NCI-H2107 treated with DMSO at 0.1 percent for 48 hours (cell line): ENCODE measurements around the gene CELSR3.

Experiments
- DNase-seq: peaks from one replicate; lab custom pipeline; 2025; ENCODE audit not compliant: unreplicated experiment; lab: John Stamatoyannopoulos, UW

CELSR3 gene

DNA sequence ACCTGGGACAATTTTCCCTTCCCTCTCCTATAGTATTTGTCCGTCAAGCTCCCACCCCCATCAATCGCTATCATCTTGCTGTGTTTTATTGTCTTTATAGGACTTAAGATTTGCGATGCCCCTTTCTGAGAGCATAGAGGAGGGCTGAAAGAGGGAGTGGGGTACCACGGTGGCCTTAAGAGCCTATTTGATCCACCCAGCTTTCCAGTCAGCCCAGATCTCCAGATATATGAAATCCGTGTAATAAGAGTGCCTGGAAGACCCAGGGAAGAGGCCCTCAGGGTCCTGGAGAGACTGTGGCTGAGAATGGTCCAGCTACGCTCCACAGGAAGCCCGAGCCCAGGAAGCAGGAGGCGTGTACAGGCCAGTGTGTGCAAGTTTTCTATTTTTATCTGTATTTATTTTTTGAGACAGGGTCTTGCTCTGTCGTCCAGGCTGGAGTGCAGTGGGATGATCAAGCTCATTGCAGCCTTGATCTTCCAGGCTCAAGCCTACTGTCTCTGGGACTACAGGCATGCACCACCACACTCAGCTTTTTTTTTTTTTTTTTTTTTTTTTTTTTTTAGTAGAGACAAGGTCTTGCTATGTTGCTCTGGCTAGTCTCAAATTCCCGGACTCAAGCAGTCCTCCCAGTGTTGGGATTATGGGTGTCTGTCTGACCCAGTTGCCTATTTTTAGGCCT is 24.0 kb upstream of the CELSR3 start:
- no peak for DNase-seq

DNA sequence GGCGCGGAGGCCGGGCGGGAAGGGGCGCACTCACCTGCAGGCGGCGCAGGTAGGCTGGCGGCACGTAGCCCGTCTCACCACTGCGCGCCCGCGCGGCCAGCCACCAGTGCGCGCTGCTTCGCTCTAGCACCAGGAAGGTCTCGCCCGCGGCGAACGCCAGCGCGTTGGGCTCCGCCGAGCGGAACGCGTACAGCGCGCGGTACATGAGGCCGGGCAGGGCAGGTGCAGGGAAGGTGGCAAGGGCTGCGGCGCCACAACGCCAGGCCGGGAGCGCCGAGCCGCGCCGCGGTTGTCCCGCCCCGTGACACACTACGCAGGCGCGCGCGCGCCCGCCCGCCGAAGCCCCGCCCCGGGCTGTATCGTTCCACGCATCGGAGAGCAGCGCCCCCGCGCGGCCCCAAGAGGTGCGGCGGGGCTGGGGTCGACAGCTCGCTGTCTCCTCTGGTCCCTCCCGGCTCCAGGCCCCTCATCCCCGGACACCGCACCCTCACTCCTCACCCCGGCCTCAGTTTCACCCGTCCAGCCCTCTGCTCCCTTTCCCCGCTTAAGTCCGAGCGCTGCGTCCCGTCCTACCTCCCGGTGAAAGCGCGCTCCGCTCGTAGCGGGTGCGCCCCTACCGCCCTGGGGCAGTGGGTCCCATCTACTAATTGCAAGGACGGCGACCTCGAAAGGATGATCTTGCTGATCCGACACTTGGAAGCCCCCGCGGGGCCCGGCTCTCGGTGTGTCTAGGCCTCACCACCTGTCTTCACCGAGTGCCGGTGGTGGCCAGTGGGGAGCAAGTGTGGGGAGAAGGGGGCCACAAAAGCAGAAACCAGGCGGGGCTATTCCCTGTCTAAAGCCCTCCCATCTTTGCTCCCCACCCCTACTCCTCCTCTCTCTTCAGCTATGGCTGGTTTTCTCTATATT is 23.2 kb upstream of the CELSR3 start, which contains the start of gene NCKIPSD:
NCKIPSD (minus strand) TSS at position 313 of the 909 bp plus-strand sequence; CDS start at position 205, 108 bp downstream.
- DNase-seq = no peak

DNA sequence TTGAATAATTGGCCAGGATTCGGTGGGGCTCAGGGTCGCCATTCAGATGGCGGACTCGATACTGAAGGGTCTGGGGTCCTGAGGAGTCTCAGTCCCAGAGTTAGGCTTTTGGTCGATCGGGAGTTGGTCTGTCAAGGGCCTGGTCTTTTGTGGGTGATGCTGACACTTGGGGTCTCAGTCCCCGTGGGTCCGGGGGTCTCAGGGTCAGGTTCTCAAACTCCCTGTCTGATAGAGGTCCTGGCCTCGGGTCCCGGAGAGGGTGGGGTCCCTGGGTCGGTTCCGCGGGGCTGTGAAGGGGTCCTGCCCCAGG is 22.6 kb upstream of the CELSR3 start:
- DNase-seq = no peak

DNA sequence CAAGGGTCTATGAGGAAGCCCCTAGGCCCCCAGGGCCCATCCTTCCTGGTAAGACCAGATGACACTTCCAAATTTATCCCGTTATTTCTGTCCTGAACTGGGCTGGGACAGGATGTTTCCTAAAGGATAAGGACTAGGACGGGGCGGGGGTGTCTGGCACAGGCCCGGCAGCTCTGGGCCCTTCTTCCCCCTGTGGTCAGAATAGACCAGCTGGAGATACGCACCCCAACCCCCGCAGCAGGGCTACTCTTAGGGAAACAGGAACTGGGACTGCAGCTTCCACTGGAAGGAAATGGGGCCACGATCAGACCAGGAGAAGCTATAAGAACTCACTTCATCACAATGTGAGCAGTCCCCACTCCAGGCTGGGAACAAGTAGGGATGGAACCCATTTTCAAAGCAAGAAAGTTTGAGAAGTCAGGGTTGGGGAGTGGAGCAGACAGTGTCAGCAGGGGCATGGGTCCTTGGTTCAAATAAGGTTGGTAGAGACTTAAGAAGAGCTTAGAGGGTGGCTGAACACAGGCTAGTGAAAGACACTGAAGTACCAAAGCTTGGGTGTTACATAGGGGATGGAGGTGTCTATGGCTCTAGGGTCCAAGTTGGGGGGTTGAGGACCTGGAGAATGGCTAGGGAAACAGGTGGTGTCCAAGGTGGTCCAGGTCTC is 21.9 kb upstream of the CELSR3 start:
- DNase-seq = no peak

DNA sequence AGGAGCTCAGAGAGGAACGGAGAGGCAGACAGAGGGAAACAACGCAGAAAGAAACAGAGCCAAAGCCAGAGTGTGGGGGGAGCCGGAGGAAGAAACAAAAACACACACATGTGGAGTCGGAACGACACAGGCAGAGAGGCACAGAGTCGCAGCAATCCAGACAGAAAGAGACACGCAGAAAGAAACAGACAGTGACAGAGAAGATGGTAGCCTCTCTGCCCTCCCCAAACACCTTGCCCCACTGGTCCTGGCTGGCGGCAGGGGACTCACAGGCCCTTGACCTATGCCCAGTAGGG is 21.3 kb upstream of the CELSR3 start:
- no peak for DNase-seq

DNA sequence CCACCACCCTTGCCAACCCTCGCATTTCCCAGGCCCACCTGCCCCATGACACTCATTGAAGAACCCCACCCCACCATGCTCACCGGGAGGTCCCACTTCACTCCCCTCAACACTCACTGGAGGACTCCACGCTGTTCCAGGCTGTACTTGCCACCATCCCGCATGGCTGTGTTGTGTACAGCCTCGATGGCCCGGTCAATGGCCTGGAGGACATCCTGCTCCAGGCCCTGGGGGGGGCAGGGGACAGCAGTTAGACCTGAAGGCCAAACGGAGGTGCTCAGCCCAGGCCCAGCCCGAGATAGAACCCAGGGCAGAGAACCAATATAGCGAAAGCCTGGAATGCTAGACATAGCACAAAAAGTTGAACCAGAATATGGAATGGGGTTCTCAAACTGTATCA is 20.1 kb upstream of the CELSR3 start:
- no peak for DNase-seq

DNA sequence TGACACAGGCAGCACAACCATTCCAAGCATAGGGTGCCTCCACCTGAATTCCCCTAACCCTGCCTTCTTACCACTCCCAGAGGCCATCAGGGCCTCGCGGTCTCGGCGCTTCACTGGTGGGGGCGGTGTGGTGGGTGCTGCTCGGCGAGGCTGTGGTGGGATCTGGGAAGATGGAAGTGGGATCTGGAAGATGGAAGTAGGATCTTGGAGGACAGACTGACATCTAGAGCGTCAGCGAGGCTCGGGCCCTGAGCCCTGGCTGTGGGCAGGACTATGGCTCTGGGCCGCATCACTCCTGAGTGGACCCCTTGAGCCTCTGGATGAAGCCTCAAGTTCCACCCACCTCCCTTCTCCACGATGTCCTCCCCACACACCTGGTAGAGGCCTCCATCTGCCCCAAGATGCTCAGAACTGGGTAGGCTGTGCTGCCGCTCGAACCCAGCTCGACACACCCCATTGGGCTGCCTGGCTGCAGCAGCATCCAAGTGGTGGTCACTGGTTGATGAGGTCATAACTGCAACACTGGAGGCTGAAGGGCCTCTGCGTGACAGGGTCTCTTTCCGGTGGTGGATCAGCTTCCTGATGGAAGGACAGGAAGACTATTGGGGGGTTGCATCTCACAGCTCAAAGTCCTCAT is 19.4 kb upstream of the CELSR3 start:
- DNase-seq = no peak

DNA sequence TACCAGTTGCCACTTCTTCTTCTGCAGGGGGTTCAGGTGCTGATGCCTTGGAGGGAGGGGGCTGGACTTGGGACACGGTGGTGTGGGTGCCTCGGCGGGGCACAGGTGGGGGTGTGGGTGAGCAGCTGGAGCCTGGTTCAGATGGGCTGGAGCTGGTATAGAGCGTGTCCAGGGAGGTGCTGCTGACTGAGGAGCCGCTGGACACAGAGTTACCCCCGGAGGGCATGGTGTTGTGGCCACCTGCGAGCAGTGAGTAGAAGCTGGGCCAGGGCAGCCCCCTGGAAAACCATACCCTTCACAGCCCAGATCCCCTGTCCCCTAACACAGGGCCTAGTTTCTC is 18.8 kb upstream of the CELSR3 start:
- DNase-seq = no peak

DNA sequence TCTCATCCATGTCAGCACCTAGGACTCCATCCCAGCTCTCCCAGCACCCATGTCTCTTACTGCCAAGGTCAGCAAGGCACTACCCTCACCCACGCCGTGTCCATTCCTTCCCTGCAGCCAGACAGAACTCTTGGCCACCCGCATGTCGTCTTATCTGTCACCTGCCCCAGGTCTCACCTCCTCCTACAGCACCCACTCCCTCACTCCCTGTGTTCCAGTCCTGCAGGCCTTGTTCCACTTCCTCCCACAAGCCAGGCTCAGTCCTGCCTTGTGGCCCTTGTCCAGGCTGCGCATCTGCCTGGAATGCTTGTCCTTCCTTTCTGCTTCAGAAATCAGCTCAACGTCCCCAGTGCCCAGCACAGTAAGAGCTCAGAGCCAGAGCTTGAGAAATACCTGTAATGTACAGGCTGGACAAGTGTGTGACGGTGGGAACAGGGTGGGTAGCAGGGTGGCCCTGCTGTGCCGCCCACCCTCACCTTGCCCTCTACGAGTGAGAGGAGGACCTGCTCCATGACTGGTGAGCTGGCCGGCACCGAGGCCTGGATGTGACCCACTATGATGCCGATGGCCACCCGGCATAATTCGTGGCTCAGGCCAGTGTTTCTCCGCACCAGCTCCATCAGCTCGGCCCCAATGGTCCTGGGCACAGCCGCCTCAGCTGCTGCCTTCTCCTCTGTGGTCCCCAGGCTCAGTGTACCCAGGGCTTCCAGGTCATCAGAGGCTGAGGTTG is 18.3 kb upstream of the CELSR3 start:
- DNase-seq = no peak

DNA sequence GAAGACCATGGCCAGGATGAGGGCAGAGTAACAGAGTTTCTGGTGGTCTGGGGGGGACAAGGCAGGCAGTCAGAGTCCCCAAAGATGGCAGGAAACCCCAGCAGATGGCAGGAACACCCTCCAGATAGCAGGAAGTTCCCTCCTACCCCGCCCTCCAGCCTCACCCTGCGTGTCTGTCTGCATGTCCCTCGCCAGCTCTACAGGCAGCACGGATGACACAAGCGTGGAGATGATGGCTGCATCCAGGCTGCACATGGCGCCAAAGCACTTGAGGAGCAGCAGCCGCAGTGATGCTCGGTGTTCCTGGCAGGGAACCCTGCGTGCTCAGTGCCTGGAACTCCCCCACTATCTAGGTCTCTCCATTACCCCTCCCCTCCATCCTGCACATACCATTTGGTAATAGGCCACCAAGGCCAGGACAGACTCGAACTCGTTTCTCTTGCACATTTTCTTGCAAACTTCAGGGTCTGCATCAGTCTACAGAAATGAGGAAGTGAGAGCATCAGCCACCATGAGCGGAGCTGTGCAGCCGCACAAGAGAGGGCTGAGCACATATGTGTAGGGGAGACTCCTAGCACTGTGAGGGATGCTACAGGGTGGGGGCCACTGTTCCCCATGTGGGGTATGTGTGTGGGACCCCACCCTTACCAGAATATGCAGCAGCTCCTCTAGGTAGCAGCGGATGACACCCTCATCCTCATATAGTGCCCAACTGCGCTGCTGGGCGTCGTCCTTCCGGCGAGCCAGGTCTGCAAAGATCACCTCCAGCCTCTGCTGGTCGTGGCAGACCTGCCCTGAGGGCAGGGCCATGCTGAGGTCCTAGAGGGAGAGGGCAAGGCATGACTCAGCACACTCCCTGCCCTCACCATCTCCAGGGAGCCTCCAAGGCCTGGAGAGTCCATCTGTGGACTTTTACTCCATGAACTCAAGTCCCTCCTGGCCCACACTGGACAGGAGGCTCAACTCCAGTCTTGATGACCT is 17.0 kb upstream of the CELSR3 start:
- no peak for DNase-seq

DNA sequence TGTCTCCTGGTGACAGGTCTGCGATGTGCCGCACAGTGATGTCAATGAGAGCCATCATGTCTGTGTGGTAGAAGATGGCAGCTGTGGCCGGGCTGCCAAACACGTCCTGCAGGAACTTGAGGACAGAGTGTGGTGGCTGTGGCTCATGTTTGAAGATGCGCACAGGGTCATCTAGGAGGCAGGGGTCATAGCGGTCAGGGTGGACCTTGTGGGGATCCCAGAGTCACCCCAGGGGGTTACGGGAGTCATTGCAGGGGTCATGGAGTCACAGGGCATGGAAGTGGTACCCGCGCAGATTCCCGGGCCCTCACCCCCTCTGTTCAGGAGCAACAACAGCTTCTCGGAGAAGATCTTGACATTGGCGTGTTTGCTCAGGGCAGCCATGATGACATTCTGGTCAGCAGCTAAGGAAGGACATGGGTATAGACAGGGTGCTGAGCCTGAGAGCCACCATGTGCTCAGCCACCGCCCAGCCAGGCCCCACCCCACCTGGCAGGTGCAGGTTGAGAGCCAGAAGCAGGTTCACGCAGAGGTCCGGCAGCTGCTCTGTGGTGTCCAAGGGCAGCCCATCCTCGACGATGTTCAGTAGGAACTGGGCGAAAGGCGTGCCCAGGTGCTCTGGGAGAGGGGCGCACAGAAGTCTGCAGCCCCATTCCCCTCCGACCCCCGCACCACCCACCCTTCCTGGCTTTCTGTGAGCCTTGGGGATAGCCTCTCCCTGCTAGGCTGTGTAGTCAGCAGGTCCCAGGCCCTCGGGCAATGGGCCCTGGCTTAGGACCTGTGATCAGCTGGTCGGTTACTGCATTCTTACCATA is 16.1 kb upstream of the CELSR3 start:
- no peak for DNase-seq

DNA sequence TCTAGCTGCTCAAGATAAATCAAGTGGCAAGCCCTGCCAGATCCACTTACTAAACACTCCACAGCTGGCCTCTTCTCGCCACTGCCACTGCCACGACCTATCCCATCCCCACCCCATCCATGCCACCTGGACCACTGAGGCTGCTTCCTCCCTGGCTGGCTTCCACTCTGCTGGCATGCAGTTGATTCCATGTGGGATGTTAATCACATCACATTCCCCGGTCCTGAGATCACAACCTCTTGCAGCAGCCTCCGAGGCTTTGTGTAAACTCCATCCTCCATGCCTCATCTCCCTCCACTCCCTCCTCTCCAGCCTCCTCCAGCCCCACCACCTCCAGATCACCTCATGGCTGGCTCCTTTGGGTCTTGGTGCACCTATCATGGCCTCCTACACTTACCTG is 15.4 kb upstream of the CELSR3 start:
- no peak for DNase-seq

DNA sequence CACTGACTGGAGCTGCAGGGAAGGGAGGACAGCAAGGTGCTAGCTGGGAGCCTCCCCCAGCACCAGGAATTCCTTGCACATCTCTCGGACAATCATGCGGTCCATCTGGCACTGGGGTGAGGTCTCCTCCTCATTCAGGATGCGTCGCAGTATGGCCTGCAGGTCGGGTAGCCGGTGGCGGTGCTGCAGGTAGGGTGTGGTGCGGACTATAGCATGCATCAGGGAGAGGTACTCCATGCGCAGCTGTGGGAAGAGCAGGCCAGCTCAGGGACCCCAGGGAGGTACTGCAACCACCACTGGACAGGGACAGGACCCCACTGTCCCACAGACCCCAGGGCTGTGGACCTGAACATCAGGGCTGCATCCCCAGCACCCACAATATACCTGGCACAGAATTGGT is 11.8 kb upstream of the CELSR3 start:
- no peak for DNase-seq

DNA sequence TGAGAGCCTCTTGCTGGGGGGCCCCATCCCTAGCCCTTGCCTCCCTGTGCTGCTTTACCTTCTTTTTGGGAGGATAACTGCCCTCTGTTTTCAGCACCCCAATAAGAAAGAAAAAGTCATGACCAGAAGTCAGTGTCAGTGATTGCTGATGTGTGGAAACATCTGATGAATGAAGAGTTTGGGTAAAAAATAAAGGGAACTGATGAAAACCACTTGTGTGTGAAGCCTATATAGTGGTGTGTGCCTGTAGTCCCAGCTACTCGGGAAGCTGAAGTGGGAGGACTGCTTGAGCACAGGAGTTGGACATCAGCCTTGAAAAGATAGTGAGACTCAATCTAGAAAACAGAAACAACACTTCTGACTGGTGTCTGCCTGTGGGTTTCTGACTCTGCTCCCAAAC is 9.8 kb upstream of the CELSR3 start:
- DNase-seq = no peak

DNA sequence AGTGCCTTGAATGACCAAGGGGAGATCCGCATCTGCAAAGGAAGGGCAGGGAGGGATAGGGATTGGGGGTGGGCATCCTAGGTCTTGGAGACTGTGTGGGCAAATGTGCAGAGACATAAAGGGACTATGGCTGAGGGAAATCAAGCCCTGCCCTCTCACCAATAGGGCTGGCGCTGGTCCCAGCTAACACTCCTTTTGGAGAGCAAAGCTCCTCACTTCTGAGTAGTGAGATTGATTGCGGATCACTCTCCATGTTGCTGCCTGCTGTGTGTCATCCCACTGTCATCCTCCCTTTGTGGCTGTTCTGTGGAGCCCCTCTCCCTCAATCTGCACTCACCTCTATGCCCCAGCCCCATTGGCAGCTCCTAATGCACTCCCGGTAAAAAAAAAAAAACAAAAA is 2.2 kb upstream of the CELSR3 start:
- no peak for DNase-seq

DNA sequence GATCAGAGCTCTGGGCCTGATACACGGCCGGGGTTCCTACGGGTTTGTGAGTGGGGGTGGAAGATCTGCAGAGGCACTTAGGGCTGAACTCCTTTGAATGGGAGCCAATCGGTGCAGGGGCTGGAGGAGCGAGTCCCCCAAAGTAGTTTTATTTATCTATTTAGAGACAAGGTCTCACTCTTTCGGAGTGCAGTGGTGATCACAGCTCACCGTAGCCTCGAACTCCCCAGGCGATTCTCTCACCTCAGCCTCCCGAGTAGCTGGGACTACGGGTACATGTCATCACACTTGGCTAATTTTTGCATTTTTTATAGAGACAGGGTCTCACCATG is 1.6 kb upstream of the CELSR3 start:
- DNase-seq = no peak

DNA sequence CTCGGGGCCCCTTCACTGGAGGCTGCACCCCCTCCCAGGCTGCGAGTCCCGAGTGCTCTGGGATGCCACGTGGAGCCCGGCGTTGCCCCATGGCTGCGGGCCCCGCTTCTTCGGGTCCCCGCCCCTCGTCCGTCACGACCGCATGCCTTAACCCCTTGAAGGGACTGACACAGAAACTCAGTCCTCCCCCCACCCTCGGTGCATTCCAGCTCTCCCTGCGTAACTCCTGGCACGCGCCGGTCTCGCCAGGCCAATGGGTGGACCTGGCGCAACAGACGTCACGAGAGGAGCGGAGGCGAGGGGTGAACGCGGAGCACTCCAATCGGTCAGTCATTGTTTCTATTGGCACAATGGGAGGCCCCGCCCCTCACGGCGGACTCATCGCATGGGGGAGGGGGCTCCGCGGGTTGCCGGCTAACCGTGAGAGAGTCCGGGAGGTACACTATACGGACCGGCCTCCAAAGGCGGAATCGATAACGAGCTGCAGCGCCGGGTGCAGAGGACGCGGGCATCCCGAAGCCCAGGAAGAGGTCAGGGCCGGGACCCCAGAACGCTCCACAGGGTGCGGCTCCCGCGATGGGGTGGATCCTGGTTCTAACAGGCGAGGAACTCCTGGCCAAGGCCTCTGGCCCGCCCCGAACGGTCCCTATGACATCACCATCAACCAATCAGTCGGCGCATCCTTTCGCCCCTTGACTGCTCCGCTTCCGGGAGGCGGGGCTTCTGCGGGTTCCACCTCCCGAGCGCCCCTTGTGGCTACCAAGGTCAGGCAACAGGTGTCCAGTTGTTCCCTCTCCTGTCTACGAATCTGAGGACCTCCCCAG is 1.0 kb upstream of the CELSR3 start:
- peak; percentile 77 for DNase-seq

DNA sequence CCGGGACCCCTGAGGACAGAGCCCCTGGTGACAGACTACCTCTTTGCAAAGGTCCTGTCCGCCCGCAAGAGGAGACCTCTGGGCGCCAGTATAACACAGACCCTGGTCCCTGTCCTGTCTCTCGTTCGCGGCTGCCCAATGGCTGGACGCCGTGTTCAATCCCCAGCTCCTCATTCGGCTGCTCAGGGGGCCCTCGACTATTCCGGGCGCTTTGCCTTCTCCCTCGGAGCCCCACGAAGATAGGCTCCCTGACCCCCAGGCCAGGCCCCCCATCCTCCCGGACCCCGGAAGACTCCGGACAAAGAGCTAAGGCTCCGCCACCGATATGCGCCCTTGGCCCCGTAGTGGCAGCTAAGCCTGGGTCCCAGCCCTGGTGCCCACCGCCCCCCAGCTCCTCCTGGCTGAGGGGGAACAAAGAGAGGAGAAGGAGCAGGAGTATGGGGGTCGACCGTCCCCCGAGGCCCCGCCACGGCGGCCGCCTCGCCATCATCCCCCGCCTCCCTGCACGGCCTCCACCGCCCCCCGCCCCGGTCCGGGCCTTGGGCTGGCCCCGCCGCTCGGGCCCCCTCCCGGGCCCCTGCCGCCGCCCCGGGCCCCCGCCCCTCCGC is 437 bp downstream of the CELSR3 start:
- DNase-seq = no peak
